ENCODE results near the gene ADAM22. TPM values are rescaled to one million over a fixed set of nuclear protein-coding genes. Genes with fewer than 3 reads are reported as not detected.
"Not testable (repeated sequence)": the region's sequence is repeated elsewhere in the genome, so short reads cannot be mapped to it uniquely, and the experiment has no call there.

Gene ADAM22
- total RNA-seq, 2 experiments from 2014 or later: 2.3 to 3.5 TPM

DNA sequence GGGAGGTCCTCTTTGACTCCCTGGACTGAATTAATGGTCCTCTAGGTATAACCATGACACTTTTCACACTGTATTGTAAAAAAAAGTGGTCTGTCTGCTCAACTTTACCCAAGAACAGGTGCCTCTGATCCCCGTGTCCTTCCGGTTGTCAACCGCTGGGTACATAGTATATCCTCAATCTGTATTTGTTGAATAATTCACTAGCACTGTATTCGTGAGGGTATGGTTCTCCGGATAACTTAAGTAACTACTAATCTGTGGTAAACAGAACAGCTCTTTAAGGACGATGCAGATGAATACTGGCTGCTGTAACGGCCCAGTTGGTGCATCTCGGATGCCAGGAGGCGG lies 472 bp upstream of the ADAM22 start:
- peaks cover 13% of the 10 kb centered on the region for H3K4me1 Mint-ChIP-seq
- peaks cover 4% of the 10 kb centered on the region for H3K36me3 Mint-ChIP-seq
- no peak for DNase-seq
- H3K27me3 Mint-ChIP-seq: peaks cover 4% of the 10 kb centered on the region
- H3K4me3 Mint-ChIP-seq: peak overlapping the region; percentile 87
- H3K9me3 Mint-ChIP-seq: no peaks in the 10 kb centered on the region
- H3K27ac Mint-ChIP-seq: no peak overlapping the region

- Mint-ChIP-seq H3K4me1 (peaks cover 13% of the 10 kb centered on the region), H3K4me3 (peak overlapping the region; percentile 87), H3K36me3 (peaks cover 9% of the 10 kb centered on the region), H3K9me3 (no peaks in the 10 kb centered on the region), H3K27ac (peak overlapping the region; percentile 63), H3K27me3 (peaks cover 4% of the 10 kb centered on the region)
- peak; percentile 34 for DNase-seq
Observed at GRCh38 chr7:87934699-87935383, 790 bp downstream of the ADAM22 start.

- Mint-ChIP-seq H3K4me1 (peaks cover 13% of the 10 kb centered on the region), H3K9me3 (no peaks in the 10 kb centered on the region), H3K4me3 (peak overlapping the region; percentile 87), H3K27me3 (peaks cover 4% of the 10 kb centered on the region), H3K36me3 (peaks cover 9% of the 10 kb centered on the region), H3K27ac (no peak overlapping the region)
- no peak for DNase-seq
Observed at GRCh38 chr7:87935384-87935706, 1.3 kb downstream of the ADAM22 start.

- Mint-ChIP-seq H3K27ac (no peak overlapping the region), H3K27me3 (no peaks in the 10 kb centered on the region), H3K4me1 (peaks cover 4% of the 10 kb centered on the region), H3K36me3 (peaks cover 5% of the 10 kb centered on the region), H3K4me3 (no peak overlapping the region), H3K9me3 (no peaks in the 10 kb centered on the region)
- no peak for DNase-seq
Observed at GRCh38 chr7:87941138-87941537, 7.1 kb downstream of the ADAM22 start.

DNA sequence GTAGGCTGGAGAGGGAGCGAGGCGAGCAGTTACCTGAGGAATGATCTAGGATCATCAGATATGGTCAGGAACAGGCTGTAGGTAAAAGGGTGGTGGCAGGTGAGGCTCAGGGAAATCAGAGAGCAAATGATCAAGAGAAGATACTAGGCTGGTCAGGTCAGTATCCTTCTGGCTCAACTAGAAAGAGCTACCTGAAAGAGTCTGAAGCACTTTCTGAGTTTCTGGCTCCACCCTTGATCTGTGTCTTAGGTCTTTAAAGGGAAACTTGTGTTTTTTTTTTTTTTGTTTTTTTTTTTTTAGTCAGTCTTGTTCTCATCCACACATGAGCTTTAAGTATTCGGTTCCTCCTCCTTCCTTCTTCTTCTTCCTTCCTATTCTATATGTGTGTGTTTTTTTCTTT lies 10.5 kb downstream of the ADAM22 start:
- H3K9me3 Mint-ChIP-seq: no peaks in the 10 kb centered on the region
- peaks cover 3% of the 10 kb centered on the region for H3K4me1 Mint-ChIP-seq
- H3K4me3 Mint-ChIP-seq: no peak overlapping the region
- H3K27me3 Mint-ChIP-seq: no peaks in the 10 kb centered on the region
- no peak overlapping the region for H3K27ac Mint-ChIP-seq
- no peak for DNase-seq
- no peaks in the 10 kb centered on the region for H3K36me3 Mint-ChIP-seq

DNA sequence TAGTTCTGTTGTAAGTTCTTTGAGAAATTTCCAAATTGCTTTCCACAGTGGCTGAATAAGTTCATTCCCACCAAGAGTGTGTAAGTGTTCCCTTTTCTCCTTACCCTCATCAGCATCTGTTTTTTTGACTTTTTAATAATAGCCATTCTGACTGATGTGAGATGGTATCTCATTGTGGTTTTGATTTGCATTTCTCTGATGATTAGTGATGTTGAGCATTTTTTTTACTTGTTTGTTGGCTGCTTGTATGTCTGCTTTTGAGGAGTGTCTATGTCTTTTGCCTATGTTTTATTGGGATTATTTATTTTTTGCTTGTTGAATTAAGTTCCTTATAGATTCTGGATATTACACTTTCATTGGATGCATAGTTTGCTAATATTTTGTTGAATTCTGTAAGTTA lies 11.9 kb downstream of the ADAM22 start:
- DNase-seq, H3K9me3 Mint-ChIP-seq, H3K27ac Mint-ChIP-seq, H3K4me1 Mint-ChIP-seq, H3K4me3 Mint-ChIP-seq, H3K27me3 Mint-ChIP-seq, H3K36me3 Mint-ChIP-seq: not testable (repeated sequence)

- no peak for DNase-seq
- no peak overlapping the region for H3K27ac Mint-ChIP-seq
Observed at GRCh38 chr7:87948371-87948770, 14.3 kb downstream of the ADAM22 start.

DNA sequence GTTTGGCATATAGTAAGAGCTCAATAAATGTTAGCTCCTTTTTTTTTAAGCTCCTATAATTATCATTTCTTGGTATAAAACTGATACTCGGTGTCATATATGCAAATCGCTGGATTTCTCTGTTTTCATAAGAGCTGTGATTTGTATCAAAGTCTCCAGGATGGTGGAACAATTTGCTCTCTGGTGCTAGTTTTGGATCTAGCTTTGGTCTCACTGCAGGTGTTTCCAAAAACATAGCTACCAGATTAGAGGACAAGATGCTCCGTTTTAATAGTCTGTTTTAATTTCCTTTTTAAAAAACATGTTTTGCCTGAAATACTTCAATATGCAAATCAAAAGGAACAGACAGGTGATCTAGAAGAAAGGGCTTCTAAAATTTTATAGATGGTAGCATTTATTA lies 25.3 kb downstream of the ADAM22 start:
- H3K27ac Mint-ChIP-seq: no peak overlapping the region
- no peaks in the 10 kb centered on the region for H3K27me3 Mint-ChIP-seq
- H3K4me3 Mint-ChIP-seq: no peak overlapping the region
- H3K36me3 Mint-ChIP-seq: peaks cover 11% of the 10 kb centered on the region
- no peaks in the 10 kb centered on the region for H3K9me3 Mint-ChIP-seq
- no peak for DNase-seq
- H3K4me1 Mint-ChIP-seq: no peaks in the 10 kb centered on the region

More at GRCh38 chr7:87948371-87948770, 14.3 kb downstream of the ADAM22 start:
- peaks cover 2% of the 10 kb centered on the region for H3K9me3 Mint-ChIP-seq
- H3K4me3 Mint-ChIP-seq: no peak overlapping the region
- H3K4me1 Mint-ChIP-seq: peaks cover 3% of the 10 kb centered on the region
- peaks cover 3% of the 10 kb centered on the region for H3K36me3 Mint-ChIP-seq
- H3K27me3 Mint-ChIP-seq: no peaks in the 10 kb centered on the region

DNA sequence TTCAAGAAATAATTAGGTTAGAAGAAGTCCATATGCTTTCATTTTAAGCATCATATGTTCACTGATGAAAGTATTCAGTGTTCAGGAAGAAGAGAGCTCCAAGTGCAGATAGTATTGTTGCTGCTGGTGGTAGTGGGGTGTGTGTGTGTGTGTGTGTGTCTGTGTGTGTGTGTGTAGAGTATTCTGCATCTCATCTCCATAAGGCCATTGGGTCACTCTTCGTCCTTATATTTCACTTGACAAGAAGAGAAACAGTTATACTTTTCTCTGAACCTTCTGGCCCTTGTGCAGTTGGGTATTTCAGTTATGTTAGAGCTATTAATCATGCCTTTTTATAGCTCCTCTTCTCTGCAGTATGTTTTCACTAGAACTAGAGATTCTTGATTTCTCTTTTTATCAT lies 26.2 kb downstream of the ADAM22 start:
- DNase-seq: no peak
- Mint-ChIP-seq H3K27ac (no peak overlapping the region), H3K4me1 (no peaks in the 10 kb centered on the region)

DNA sequence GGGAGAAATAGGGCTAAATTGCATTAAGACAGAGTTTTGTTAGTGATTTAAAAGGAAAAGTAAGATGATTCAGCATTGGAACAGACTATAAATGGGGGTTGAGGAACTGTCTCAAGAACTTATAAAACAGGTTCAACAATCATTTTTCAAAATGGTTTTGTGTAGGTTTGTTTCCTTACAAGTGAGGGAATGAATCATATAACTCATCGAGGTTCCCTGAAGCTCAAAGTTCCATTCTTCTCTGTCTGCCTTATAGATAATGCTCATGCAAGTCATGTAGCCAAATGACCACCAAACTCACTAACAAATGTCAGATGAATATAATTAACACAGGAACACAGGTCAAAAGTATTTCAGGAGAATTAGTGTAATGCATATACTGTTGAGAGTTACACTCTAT lies 27.7 kb downstream of the ADAM22 start:
- Mint-ChIP-seq H3K4me1 (no peaks in the 10 kb centered on the region), H3K9me3 (no peaks in the 10 kb centered on the region), H3K27ac (no peak overlapping the region), H3K4me3 (no peak overlapping the region), H3K27me3 (no peaks in the 10 kb centered on the region), H3K36me3 (peaks cover 12% of the 10 kb centered on the region)
- no peak for DNase-seq

More for the DNA sequence above, 26.2 kb downstream of the ADAM22 start:
- Mint-ChIP-seq H3K27me3 (no peaks in the 10 kb centered on the region), H3K4me3 (no peak overlapping the region), H3K36me3 (peaks cover 6% of the 10 kb centered on the region), H3K9me3 (no peaks in the 10 kb centered on the region)

GRCh38 chr7:87966271-87966670 lies 32.2 kb downstream of the ADAM22 start:
- H3K36me3 Mint-ChIP-seq: peaks cover 10% of the 10 kb centered on the region
- H3K27ac Mint-ChIP-seq: no peak overlapping the region
- H3K4me1 Mint-ChIP-seq: no peaks in the 10 kb centered on the region
- DNase-seq: no peak
- H3K4me3 Mint-ChIP-seq: no peak overlapping the region
- no peaks in the 10 kb centered on the region for H3K9me3 Mint-ChIP-seq
- H3K27me3 Mint-ChIP-seq: no peaks in the 10 kb centered on the region

GRCh38 chr7:87968021-87968420 lies 34.0 kb downstream of the ADAM22 start:
- DNase-seq: no peak
- H3K4me1 Mint-ChIP-seq: no peaks in the 10 kb centered on the region
- H3K27ac Mint-ChIP-seq: no peak overlapping the region
- no peaks in the 10 kb centered on the region for H3K9me3 Mint-ChIP-seq
- no peak overlapping the region for H3K4me3 Mint-ChIP-seq
- H3K36me3 Mint-ChIP-seq: peaks cover 20% of the 10 kb centered on the region
- no peaks in the 10 kb centered on the region for H3K27me3 Mint-ChIP-seq

DNA sequence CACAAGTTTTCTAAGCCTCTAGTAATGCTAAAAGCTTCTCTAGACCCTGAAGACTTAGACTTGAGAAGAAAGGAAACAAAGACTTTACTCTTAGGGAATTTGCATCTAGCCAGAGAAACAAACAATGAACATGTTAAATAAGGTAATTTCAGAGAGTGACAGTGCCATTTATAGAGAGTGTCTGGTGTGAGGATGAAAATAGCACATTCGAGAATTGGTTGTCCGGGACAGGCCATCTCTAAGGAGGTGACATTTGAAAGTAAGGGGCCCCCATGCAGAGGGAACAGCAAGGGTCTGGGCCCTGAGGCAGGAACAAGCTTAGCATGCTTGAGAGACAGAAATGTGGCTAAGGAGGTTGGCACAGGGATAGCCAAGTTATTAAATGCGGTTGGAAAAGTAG lies 48.1 kb downstream of the ADAM22 start:
- H3K27me3 Mint-ChIP-seq: no peaks in the 10 kb centered on the region
- no peaks in the 10 kb centered on the region for H3K36me3 Mint-ChIP-seq
- H3K4me3 Mint-ChIP-seq: no peak overlapping the region
- no peak for DNase-seq
- no peaks in the 10 kb centered on the region for H3K4me1 Mint-ChIP-seq
- H3K9me3 Mint-ChIP-seq: no peaks in the 10 kb centered on the region
- H3K27ac Mint-ChIP-seq: no peak overlapping the region

DNA sequence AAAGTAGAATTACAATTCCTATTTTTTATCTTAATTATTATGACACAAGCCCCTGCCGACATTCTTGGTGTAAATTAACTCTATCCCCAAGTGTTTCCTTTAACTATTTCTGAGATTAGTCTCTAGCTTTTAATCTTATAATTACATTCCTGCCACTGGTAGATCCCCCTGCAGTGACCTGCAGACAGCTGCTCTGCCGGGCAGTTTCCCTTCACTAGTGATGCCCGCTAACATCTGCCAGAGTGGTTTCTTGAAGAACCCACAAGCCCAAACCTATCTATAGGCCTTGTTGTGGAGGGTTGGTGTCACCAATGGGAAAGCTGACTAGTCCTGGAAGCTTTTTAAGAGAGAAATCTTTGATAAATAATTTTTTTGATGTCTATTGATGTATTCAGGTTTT lies 50.0 kb downstream of the ADAM22 start:
- no peak for DNase-seq
- Mint-ChIP-seq H3K4me1 (no peaks in the 10 kb centered on the region), H3K36me3 (no peaks in the 10 kb centered on the region), H3K4me3 (no peak overlapping the region), H3K27ac (no peak overlapping the region), H3K27me3 (no peaks in the 10 kb centered on the region), H3K9me3 (no peaks in the 10 kb centered on the region)

DNA sequence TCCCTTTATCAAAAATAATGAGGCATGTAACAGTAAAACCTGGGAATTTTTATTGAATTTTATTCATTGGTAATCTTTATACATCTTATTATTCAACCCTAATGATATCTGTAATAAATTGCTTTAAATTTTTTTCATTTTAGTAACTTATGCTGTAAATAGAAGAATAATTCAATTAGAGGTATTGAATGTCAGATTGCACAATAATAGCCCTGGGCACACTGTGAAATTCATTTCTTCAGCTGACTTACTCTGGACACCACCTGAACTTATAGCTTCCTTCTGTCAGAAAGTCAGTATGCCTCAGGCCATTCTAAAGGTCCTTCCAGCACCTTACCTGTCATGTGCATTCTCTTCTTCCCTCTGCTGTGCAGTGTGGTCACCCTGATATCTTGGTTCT lies 59.2 kb downstream of the ADAM22 start:
- Mint-ChIP-seq H3K27ac (no peak overlapping the region), H3K27me3 (no peaks in the 10 kb centered on the region), H3K36me3 (no peaks in the 10 kb centered on the region), H3K4me1 (no peaks in the 10 kb centered on the region), H3K9me3 (no peaks in the 10 kb centered on the region), H3K4me3 (no peak overlapping the region)
- DNase-seq: no peak

DNA sequence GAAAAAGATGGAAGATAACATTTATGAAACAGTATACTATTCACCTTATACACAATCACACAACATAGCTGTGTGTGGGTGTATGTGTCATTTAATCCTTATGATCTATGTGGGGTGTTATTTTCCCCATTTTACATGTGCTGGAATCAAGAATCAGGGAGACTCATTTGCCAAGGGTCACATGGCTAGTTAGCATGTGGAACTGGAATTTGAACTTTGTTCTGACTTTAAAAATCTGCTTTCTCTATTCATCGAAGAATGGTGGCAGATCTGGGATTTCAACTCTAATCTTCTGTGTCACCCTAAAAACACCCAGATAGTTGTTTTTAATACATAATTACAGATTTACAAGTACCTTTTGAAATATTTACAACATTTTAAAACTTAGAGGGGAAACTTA lies 65.2 kb downstream of the ADAM22 start:
- Mint-ChIP-seq H3K36me3 (no peaks in the 10 kb centered on the region), H3K4me1 (no peaks in the 10 kb centered on the region), H3K27ac (no peak overlapping the region), H3K27me3 (no peaks in the 10 kb centered on the region), H3K9me3 (no peaks in the 10 kb centered on the region), H3K4me3 (no peak overlapping the region)
- DNase-seq: no peak

Data from activated naive CD8-positive, alpha-beta T cell treated with anti-CD3 and anti-CD28 coated beads for 36 hours (primary cell).